DND-41 (cell line): ENCODE measurements around the gene OAS1.

Experiments
- EZH2 ChIP-seq: IDR thresholded peaks from 3 replicates; pipeline ENCODE4 v1.6.1; 2012; ENCODE audit warnings: borderline replicate concordance, low read depth, mild to moderate bottlenecking, moderate library complexity, low read length, inconsistent platforms; ENCODE audit not compliant: severe bottlenecking
- TF ChIP-seq, protein P1 (sequence below): IDR thresholded peaks from 2 replicates; pipeline ENCODE4 v1.5.1; 2012; ENCODE audit warnings: borderline replicate concordance, low read length, moderate library complexity, mild to moderate bottlenecking; ENCODE audit not compliant: poor library complexity, severe bottlenecking; ENCODE audit errors: extremely low read depth

DNA sequence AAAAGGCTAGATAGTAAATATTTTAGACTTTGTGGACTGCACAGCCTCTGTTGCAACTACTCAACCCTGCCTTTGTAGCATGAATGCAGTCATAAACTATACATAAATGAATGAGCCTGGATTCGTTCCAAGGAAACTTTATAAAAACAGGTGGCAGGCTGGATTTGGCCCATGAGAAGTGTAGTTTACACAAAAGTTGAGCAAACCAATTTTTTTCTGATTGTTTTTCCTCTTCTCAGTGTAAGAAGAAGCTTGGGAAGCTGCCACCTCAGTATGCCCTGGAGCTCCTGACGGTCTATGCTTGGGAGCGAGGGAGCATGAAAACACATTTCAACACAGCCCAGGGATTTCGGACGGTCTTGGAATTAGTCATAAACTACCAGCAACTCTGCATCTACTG, 9.5 kb downstream of the OAS1 start:
- TF ChIP-seq, protein P1, sequence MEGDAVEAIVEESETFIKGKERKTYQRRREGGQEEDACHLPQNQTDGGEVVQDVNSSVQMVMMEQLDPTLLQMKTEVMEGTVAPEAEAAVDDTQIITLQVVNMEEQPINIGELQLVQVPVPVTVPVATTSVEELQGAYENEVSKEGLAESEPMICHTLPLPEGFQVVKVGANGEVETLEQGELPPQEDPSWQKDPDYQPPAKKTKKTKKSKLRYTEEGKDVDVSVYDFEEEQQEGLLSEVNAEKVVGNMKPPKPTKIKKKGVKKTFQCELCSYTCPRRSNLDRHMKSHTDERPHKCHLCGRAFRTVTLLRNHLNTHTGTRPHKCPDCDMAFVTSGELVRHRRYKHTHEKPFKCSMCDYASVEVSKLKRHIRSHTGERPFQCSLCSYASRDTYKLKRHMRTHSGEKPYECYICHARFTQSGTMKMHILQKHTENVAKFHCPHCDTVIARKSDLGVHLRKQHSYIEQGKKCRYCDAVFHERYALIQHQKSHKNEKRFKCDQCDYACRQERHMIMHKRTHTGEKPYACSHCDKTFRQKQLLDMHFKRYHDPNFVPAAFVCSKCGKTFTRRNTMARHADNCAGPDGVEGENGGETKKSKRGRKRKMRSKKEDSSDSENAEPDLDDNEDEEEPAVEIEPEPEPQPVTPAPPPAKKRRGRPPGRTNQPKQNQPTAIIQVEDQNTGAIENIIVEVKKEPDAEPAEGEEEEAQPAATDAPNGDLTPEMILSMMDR = no peak
- no peak for TF ChIP-seq EZH2
